ENCODE data around the gene CDH1. TPM values are rescaled to one million over a fixed set of nuclear protein-coding genes. Genes with fewer than 3 reads are reported as not detected.

CDH1 gene
- total RNA-seq, 2 experiments from 2014 or later: 0.31 to 0.49 TPM

DNA sequence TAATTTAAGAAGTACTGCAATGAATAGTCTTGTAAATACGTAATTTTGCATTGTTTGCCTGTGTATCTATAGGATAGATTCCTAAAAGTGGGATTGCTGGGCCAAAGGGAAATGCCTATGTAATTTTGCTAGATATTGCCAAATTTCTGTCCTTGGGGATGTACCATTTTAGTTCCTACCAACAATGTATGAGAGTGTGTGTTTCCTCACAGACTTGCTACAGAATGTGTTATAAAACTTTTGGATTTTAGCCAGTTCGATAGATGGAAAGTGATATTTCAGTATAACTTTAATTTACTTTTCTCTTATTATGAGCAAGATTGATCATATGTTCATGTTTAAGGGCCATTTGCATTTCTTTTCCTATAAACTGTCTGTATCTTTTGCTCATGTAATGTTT lies 114.5 kb downstream of the CDH1 start:
- Histone ChIP-seq H3K9me3 (ENCODE audit: control insufficient read depth in 1 of 2, insufficient read depth in 1 of 2, low read length in 2 of 2) (no peaks in the 10 kb centered on the region), H3K36me3 (ENCODE audit: insufficient read depth, low read length) (peaks cover 4% of the 10 kb centered on the region), H3K27ac (ENCODE audit: low read depth in 1 of 2, low read length in 2 of 2) (no peak overlapping the region), H3K4me3 (ENCODE audit: low read length) (no peak overlapping the region), H3K4me1 (ENCODE audit: insufficient read depth, low read length) (peaks cover 11% of the 10 kb centered on the region), H3K27me3 (ENCODE audit: control insufficient read depth in 1 of 2, insufficient read depth in 2 of 2, low read length in 2 of 2) (no peaks in the 10 kb centered on the region)
- DNase-seq (no peak), ATAC-seq (ENCODE audit: poor library complexity) (no peak)
- Mint-ChIP-seq H3K36me3 (ENCODE audit: low read depth) (peaks cover 10% of the 10 kb centered on the region), H3K4me1 (ENCODE audit: low read depth) (peaks cover 33% of the 10 kb centered on the region), H3K9me3 (no peaks in the 10 kb centered on the region), H3K4me3 (no peak overlapping the region), H3K27ac (no peak overlapping the region), H3K27me3 (no peaks in the 10 kb centered on the region)
- CTCF ChIA-PET: no interaction called here
- intact Hi-C loops (cut with DNase I, micrococcal nuclease): no loop called here
- TF ChIP-seq, protein P1, sequence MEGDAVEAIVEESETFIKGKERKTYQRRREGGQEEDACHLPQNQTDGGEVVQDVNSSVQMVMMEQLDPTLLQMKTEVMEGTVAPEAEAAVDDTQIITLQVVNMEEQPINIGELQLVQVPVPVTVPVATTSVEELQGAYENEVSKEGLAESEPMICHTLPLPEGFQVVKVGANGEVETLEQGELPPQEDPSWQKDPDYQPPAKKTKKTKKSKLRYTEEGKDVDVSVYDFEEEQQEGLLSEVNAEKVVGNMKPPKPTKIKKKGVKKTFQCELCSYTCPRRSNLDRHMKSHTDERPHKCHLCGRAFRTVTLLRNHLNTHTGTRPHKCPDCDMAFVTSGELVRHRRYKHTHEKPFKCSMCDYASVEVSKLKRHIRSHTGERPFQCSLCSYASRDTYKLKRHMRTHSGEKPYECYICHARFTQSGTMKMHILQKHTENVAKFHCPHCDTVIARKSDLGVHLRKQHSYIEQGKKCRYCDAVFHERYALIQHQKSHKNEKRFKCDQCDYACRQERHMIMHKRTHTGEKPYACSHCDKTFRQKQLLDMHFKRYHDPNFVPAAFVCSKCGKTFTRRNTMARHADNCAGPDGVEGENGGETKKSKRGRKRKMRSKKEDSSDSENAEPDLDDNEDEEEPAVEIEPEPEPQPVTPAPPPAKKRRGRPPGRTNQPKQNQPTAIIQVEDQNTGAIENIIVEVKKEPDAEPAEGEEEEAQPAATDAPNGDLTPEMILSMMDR (IDR thresholded peaks at IDR 0.05): no peak
- POLR2A ChIA-PET: interaction anchor here (1.5 kb wide), 1 partner anchor 8 kb away, joined by 5 read pairs; the partner anchor contains the start of gene TANGO6

DNA sequence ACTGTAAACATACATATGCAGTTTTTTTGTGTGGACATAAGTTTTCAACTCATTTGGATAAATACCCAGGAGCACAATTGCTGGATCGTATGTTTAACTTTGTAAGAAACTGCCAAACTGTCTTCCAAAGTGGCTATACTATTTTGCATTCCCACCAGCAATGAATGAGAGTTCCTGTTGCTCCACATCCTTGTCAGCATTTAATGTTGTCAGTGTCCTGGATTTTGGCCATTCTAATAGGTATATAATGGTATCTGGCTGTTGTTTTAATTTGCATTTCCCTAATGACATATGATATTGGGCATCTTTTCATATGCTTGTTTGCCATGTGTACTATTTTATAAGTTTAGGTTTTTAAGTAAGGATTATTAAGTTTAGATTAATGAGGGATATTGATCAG lies 120.4 kb downstream of the CDH1 start:
- no peaks in the 10 kb centered on the region for H3K9me3 ChIP-seq (ENCODE audit: control insufficient read depth in 1 of 2, insufficient read depth in 1 of 2, low read length in 2 of 2)
- TF ChIP-seq, protein P1 (IDR thresholded peaks at IDR 0.05): no peak
- no peaks in the 10 kb centered on the region for H3K9me3 Mint-ChIP-seq
- H3K27me3 ChIP-seq (ENCODE audit: control insufficient read depth in 1 of 2, insufficient read depth in 2 of 2, low read length in 2 of 2): no peaks in the 10 kb centered on the region
- H3K4me1 Mint-ChIP-seq (ENCODE audit: low read depth): peaks cover 21% of the 10 kb centered on the region
- no peak overlapping the region for H3K4me3 Mint-ChIP-seq
- H3K4me1 ChIP-seq (ENCODE audit: insufficient read depth, low read length): no peaks in the 10 kb centered on the region
- H3K4me3 ChIP-seq (ENCODE audit: low read length): no peak overlapping the region
- ChIA-PET CTCF (interaction anchor here (1.0 kb wide), 1 partner anchor 337 kb away, joined by 4 read pairs; no protein-coding TSS in a partner anchor), POLR2A (no interaction called here)
- DNase-seq: no peak
- peaks cover 30% of the 10 kb centered on the region for H3K36me3 ChIP-seq (ENCODE audit: insufficient read depth, low read length)
- peaks cover 35% of the 10 kb centered on the region for H3K36me3 Mint-ChIP-seq (ENCODE audit: low read depth)
- intact Hi-C loops (cut with DNase I, micrococcal nuclease): no loop called here
- ATAC-seq (ENCODE audit: poor library complexity): no peak
- no peaks in the 10 kb centered on the region for H3K27me3 Mint-ChIP-seq
- H3K27ac Mint-ChIP-seq: no peak overlapping the region
- no peak overlapping the region for H3K27ac ChIP-seq (ENCODE audit: low read depth in 1 of 2, low read length in 2 of 2)

DNA sequence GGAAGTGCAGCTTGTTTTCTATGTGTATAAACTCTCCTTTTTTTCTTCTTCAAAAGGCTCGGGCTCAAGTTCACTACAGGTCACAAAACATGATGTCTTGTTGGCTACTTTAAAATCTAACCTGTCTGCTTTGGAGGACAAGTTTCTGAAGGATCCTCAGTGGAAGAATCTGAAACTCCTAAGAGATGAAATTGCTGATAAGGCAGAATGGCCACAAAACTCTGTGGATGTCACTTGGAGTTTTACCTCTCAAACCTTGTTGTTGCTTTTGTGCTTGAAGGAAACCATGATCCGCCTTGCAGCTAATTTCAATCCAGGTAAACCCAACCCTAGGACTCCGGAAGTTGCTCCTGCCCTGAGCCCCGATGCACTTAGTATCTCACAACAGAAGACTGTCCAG lies 122.7 kb downstream of the CDH1 start:
- H3K4me1 ChIP-seq (ENCODE audit: insufficient read depth, low read length): no peaks in the 10 kb centered on the region
- Mint-ChIP-seq H3K36me3 (ENCODE audit: low read depth) (peaks cover 58% of the 10 kb centered on the region), H3K27ac (no peak overlapping the region), H3K4me3 (no peak overlapping the region), H3K4me1 (ENCODE audit: low read depth) (peaks cover 9% of the 10 kb centered on the region), H3K27me3 (no peaks in the 10 kb centered on the region), H3K9me3 (no peaks in the 10 kb centered on the region)
- H3K27ac ChIP-seq (ENCODE audit: low read depth in 1 of 2, low read length in 2 of 2): no peak overlapping the region
- no peak overlapping the region for H3K4me3 ChIP-seq (ENCODE audit: low read length)
- no peaks in the 10 kb centered on the region for H3K27me3 ChIP-seq (ENCODE audit: control insufficient read depth in 1 of 2, insufficient read depth in 2 of 2, low read length in 2 of 2)
- TF ChIP-seq, protein P1 (IDR thresholded peaks at IDR 0.05): no peak
- peaks cover 41% of the 10 kb centered on the region for H3K36me3 ChIP-seq (ENCODE audit: insufficient read depth, low read length)
- ATAC-seq (ENCODE audit: poor library complexity): no peak
- no peaks in the 10 kb centered on the region for H3K9me3 ChIP-seq (ENCODE audit: control insufficient read depth in 1 of 2, insufficient read depth in 1 of 2, low read length in 2 of 2)
- DNase-seq: no peak
- ChIA-PET POLR2A (no interaction called here), CTCF (no interaction called here)
- intact Hi-C loops (cut with DNase I, micrococcal nuclease): no loop called here
